T-helper 2 cell treated with Interferon-gamma antibody and Interleukin-4, amounts not matched to agents 100 ng/mL and 5 ng/mL, for 36 hours (primary cell): Measurements from ENCODE around the gene ACOT7. TPM values are rescaled to one million over a fixed set of nuclear protein-coding genes. Genes with fewer than 3 reads are reported as not detected.
"Not testable (repeated sequence)": the region's sequence is repeated elsewhere in the genome, so short reads cannot be mapped to it uniquely, and the experiment has no call there.

ENCODE experiments used
- intact Hi-C: fragments of 100-400 bp; cut with micrococcal nuclease; formaldehyde crosslinking; loops from one replicate; pipeline ENCODE4 v1.15.1; 2023
- total RNA-seq: library from RNA; stranded (reverse); gene quantifications from 2 replicates; pipeline ENCODE4 v1.2.3, GENCODE V29; 2022

ACOT7 gene
- total RNA-seq, 1 donor from 2014 or later: 95.3 TPM

- intact Hi-C loops: no loop called here
Observed at GRCh38 chr1:6316240-6317097, 77.1 kb downstream of the ACOT7 start.

GRCh38 chr1:6314503-6314902 is 79.1 kb downstream of the ACOT7 start:
- intact Hi-C loops: no loop called here

DNA sequence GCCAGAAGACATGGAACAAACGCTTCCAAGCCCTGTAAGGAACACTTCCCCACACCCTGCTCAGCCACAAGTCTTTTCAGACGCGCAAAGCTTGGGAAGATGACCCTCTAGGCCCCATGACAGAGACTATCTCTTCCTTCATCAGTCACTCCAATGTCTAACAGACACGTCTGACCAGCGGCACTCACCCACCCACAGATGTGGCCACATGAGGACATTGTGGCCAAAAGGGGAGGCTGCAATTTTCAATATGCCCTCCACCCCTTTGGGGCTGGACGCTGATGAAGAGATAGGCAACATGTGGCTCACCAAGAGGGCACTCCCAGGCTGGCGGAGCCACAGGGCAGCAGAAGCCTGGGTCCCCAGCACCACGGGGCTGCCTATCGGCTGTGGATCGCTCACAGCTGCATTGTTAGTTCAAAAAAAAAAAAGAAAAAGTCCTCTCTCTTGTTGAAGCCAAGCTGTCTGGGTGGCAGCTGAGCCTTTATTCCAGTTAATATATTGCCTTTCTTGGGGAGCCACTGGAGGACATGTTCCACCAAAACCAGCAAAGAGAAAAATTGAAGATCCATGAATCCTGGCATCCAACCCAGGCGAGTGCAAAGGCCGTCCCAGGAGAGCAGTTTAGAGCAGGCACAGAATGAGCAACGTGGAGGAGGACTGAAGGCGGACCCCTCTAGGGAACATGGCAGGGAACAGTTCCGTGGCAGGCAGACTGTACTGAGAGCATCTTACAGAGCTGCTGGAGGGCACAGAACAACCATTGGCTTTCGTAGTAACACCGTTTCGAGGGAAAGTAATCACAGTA is 80.0 kb downstream of the ACOT7 start:
- intact Hi-C loops: no loop called here

DNA sequence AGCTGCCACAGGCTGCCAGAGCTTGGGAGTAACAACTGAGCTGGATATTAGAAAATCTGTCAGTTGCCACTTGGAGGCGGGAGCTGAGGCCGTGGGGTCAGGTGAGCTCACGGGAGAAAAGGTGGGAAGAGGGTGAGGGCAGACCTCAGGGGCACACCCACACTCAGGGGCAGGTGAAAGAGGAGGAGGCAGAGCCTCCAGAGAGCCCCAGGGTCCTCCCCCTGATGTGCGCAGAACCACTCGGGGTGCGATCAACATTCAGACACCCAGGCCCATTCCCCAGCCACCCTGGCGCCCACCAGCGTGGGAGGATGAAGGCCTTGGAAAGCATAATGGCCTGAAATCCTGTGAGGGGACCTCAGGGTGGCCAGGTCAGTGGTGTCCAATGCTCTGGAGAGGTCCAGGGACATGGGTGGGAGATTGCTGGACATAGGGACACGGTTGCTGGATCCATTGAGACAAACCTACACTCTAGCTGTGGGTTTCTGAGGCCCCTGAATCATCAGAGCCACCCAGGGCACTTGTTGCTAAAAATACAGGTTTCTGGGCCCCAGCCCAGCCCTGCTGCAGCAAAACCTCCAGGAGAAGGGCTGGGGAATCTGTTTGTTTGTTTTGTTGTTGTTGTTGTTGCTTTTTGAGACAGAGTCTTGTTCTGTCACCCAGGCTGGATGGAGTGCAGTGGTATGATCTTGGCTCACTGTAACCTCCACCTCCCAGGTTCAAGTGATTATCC is 83.3 kb downstream of the ACOT7 start:
- intact Hi-C loops: no loop called here

DNA sequence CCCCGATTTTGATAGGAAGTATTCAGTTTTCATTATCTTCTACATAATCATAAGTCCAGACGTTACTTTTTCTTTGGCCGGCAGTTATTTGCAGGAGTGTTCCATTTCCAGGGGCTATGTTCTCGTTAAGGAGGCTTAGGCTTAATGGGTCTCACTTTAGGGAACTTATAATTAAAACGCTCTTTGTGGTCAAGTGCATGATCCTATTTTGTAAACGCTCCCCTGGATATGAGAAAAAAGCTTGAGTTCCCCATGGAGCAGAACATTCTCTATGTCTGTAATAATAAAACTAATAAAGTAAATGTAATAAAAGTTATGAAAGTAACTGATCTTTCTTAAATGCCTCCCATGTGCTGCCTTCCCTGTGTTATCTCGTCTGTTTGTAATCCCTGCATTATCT is 84.0 kb downstream of the ACOT7 start:
- intact Hi-C loops: no loop called here

DNA sequence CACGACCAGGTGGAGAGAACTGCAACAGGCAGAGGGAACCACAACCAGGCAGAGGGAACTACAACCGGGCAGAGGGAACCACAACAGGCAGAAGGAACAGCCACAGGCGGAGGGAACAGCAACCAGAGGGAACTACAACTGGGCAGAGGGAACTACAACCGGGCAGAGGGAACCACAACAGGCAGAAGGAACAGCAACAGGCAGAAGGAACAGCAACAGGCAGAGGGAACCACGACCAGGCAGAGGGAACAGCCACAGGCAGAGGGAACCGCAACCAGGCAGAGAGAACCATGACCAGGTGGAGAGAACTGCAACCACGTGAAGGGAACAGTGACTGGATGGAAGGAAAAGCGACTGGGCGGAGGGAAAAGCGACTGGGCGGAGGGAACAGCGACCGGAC is 85.1 kb downstream of the ACOT7 start:
- intact Hi-C loops: no loop called here

DNA sequence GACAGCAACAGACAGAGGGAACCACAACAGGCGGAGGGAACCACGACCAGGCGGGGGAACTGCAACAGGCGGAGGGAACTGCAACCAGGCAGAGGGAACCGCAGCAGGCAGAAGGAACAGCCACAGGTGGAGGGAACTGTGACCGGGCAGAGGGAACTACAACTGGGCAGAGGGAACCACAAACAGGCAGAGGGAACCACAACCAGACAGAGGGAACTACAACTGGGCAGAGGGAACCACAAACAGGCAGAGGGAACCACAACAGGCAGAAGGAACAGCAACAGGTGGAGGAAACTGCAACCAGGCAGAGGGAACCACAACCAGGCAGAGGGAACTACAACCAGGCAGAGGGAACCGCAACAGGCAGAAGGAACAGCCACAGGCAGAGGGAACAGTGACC is 85.9 kb downstream of the ACOT7 start:
- intact Hi-C loops: not testable (repeated sequence)

DNA sequence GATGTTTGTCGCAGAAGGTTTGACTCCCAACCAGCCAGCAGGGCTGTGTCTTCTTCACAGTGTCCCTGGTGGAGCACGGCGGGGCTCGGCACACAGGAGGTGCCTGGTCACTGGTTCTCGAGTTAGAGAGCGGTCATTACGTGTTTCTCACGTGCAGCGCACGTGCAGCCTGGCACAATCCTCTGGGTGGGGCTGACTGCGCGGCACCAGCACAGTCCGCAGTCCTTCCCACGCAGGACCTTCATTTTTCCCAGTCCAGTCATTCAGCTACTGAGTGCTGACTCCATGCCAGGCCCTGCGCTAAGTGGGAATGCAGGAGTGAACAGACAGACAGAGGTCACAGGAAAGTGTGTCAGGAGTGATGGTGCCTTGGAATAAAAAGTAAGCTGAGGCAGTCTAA is 86.5 kb downstream of the ACOT7 start:
- intact Hi-C loops: no loop called here

- intact Hi-C loops: no loop called here
Observed at GRCh38 chr1:6303397-6304012, 90.1 kb downstream of the ACOT7 start.

DNA sequence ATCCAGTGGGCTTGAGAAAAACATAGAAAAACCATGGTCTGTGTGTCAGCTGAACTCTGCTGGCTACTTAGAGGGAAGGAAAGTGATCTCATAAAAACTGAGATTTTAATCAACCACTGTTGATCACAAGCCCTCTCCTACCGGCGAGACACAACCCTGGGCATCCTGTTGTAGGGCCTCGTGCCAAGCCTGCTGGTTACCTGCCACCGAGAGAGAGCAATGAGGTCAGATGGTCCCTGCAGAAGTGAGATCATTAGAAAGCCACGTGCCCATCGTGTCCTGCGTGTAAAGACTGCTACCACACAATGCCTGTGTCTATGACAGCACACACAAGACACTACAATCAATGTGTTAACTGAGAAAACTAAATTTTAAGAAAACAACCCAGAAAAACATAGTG is 91.0 kb downstream of the ACOT7 start:
- intact Hi-C loops: no loop called here

GRCh38 chr1:6301526-6301925 is 92.0 kb downstream of the ACOT7 start:
- intact Hi-C loops: no loop called here

DNA sequence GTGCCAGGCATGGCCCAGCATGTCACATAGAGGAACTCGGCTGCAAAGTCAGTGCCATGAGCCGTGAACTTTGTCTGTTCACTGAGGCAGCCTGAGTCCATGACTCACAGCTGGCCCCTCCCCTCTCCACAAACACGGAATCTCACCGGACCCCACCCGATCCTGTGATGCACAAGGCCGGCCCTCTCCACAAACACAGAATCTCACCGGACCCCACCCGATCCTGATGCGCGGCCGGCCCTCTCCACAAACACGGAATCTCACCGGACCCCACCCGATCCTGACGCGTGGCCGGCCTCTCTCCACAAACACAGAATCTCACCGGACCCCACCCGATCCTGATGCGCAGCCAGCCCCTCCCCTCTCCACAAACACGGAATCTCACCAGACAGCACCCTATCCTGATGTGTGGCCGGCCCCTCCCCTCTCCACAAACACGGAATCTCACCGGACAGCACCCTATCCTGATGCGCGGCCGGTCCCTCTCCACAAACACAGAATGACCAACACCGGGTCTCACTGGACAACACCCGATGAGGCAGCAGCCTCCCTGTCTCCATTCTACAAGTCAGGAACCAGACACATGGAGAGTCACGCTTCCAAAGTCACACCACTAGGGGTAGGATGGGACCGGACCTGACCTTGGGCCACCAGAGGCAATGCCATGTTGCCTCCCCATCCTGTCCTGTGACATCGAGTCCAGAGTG is 93.1 kb downstream of the ACOT7 start:
- intact Hi-C loops: no loop called here

GRCh38 chr1:6299557-6300165 is 93.9 kb downstream of the ACOT7 start:
- intact Hi-C loops: no loop called here

DNA sequence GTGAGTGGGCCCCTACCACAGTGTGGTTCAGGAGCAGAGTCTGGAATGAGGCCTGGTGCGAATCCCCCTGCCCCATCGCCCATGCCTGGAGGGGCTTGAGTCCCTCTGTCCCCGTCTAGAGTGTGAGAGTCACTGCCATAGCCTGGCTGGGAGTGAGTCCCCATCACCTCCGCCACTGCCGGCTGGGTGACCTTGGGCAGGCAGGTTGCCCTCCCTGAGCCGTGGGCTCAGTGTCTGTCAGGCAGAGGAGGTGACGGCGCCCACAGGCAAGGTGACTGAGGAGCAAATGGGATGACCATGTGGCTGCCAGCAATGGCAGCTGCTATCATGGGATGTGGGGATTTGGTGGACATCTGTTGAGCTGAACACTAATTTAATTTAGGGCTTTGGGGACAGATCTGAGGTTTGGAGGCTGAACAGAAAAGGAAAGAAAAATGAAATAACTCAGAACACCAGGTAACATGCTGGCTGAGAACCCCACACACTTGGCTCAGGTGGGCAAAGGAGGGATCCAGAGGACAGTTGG is 94.6 kb downstream of the ACOT7 start:
- intact Hi-C loops: no loop called here

GRCh38 chr1:6298530-6298929 is 95.0 kb downstream of the ACOT7 start:
- intact Hi-C loops: no loop called here

GRCh38 chr1:6295910-6296309 is 97.7 kb downstream of the ACOT7 start:
- intact Hi-C loops: no loop called here

DNA sequence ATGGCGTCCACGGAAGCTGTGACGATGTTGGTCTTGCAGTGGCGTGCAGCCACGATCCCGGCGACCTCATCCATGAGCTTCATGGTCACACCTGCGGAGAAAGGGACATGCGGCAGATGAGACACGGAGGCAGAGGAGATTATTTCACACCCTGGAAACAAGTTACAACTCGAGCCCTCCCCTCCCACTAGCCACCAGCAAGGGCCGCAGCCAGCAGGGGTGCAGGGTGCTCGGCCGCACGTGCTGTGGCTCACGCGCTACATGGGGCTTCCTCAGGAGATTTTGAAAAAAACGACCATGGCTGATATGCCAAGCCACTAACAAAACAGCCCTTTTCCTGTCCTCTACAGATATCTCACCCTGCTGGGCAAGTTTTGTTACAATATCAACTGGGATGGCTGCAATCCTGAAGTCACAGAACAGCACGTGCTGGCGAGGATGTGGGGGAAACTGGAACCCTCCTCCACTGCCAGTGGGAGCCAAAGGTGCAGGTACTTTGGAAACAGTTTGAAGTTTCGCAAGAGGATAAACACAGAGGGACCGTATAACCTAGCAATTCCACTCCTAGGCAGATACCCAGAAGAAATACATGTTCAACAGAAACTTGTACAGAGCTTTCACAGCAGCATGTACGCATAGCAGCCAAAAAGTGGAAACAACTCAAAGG is 98.5 kb downstream of the ACOT7 start:
- intact Hi-C loops: no loop called here

- intact Hi-C loops: no loop called here
Observed at GRCh38 chr1:6294080-6294889, 99.3 kb downstream of the ACOT7 start.

DNA sequence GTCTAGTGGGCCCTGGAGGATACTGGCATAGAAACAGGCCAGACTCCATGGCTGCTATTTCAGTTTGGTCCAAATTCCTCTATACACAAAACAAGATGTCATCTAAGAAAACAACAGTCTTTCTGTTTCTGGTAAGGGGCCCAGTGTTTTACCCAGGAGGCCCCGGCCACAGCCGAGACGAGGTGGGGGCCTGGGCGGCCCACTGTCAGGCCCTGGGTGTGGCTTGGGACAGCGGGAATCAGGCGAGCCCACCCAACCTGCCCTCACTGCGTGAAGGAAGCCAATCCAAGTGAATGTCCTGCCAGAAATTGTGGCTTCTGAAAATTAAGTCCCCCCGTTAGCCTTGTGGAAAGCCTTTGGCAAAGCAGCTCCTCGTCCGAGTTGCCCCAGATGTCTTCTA is 101.5 kb downstream of the ACOT7 start:
- intact Hi-C loops: no loop called here
